HG03025 (cell line): ENCODE measurements around the gene C16orf90.
A peak's percentile ranks its signal among the peaks of the same experiment; 100 is the strongest.
"Not testable (repeated sequence)": the region's sequence is repeated elsewhere in the genome, so short reads cannot be mapped to it uniquely, and the experiment has no call there.

Source experiments
- ATAC-seq: cut with Tn5 transposase; IDR thresholded peaks from one replicate; pipeline ENCODE4 v1.9.1; 2021; ENCODE audit warnings: mild to moderate bottlenecking, moderate library complexity; ENCODE audit not compliant: unreplicated experiment, low FRiP score

C16orf90 gene

DNA sequence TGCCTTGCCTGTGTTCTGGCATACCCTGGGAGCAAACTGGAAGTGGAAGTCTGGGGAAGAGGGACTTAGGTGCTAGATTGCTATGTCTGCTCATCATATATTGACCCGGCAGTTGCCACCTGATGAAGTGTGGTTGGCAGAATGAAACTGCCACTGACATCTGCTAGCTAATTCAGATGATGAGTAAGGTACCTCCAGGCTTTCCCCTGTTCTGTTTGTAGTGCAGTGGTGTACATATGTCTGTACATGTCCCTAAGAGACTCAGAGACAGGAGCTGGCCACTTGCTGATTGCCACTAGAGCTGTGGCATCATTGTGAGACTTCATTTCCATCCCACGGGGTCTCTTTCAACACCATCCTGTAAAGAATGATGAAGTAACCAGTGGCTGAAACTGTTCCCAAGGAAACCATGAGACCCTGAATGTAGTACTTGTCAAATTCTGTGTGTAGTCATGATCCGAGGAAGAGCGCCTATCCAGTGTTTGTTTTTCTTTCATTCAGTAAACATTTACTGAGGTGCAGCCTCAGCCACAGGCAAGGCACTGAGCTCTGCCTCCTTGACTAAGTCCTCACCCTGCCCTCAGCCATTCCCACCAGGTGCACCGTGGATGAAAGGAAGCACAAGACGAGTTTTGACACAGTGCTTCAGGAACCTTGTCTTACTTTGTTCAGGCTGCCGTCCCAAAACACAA is 18.7 kb upstream of the C16orf90 start:
- no peak for ATAC-seq

GRCh38 chr16:3511286-3512180 is 16.2 kb upstream of the C16orf90 start:
- ATAC-seq = no peak

DNA sequence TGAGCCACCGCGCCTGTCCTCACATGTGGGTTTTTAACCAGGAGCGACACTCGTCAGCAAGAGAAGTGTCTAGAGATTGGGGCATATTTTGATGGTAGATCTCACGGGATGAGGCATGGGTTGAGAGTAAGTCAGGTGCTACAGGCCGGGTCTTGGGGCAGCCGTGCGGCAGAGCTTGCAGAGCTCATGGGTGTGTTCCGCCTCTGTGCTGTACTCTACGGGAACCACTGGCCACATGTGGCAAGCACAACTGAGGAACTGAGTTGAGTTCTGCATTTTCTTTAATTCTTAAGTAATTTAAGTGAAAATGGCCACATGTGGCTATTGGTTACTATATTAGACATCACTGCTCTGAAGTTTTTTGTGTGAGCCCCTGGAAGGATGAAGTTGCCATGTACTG is 15.1 kb upstream of the C16orf90 start:
- no peak for ATAC-seq

DNA sequence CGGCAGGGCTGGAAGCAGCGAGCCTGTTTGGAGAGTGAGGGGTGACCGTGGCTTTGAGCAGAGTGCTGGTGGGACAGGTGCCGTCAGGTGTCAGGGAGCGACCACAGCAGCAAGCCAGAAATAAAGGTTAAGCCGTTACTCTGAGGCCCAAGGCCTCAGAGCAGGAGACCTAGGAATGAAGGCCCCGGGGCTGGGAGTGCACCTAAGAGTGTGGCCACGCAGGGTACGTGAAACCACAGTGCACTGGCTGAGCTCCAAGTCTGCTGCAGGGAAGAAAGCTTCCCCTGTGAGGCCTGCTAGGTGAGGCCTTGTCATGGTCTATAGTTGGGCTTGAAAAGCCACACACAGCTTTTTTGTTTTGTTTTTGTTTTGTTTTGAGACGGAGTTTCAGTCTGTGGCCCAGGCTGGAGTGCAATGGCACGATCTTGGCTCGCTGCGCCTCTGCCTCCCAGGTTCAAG is 14.2 kb upstream of the C16orf90 start:
- ATAC-seq = peak; percentile 85

- no peak for ATAC-seq
Measured at GRCh38 chr16:3508736-3509135, 13.4 kb upstream of the C16orf90 start.

DNA sequence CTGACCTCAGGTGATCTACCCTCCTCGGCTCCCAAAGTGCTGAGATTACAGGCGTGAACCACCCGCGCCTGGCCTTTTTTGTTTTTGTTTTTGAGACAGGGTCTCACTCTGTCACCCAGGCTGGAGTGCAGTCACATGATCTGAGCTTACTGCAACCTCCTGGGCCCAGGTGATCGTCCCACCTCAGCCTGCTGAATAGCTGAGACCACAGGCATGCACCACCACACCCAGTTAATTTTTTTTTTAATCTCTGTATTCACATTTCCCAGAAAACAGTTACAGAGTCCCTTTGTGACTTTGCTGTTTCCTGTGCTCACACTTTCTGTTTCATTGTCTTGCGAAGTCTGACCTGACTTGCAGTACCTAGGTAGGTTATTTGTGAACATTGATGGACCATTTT is 8.2 kb upstream of the C16orf90 start:
- ATAC-seq = no peak

- no peak for ATAC-seq
Measured at GRCh38 chr16:3501783-3502400, 6.6 kb upstream of the C16orf90 start.

- ATAC-seq = not testable (repeated sequence)
Measured at GRCh38 chr16:3501412-3501761, 6.1 kb upstream of the C16orf90 start.

DNA sequence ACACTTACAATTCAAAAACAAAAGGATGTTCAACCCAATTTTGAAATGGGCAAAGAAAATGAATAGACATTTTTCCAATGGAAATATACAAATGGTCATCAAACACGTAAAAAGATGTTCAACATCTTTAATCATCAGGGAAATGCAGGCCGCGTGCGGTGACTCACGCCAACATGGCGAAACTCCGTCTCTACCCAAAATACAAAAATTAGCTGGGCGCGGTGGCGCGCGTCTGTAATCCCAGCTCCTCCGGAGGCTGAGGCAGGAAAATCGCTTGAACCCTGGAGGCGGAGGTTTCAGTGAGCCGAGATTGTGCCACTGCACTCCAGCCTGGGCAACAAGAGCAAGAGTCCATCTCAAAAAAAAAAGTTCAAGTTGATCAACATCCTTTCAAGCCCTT is 3.7 kb upstream of the C16orf90 start:
- ATAC-seq = no peak

GRCh38 chr16:3497771-3498170 is 2.5 kb upstream of the C16orf90 start:
- no peak for ATAC-seq

DNA sequence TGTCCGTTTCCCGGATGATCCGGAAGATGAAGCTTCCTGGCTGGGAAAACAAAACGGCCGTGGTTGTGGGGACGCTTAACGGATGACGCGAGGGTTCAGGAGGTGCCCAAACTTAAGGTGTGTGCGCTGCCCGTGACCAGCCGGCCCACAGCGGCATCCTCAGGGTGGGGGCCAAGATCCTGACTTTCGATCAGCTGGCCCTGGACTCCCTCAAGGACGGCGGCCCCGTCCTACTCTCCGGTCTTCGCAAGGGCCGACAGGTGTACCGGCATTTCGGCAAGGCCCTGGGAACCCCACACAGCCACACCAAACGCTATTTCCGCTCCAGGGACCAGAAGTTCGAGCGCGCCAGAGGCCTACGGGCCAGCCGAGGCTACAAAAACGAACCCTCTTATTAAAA is 1.1 kb upstream of the C16orf90 start:
- no peak for ATAC-seq

DNA sequence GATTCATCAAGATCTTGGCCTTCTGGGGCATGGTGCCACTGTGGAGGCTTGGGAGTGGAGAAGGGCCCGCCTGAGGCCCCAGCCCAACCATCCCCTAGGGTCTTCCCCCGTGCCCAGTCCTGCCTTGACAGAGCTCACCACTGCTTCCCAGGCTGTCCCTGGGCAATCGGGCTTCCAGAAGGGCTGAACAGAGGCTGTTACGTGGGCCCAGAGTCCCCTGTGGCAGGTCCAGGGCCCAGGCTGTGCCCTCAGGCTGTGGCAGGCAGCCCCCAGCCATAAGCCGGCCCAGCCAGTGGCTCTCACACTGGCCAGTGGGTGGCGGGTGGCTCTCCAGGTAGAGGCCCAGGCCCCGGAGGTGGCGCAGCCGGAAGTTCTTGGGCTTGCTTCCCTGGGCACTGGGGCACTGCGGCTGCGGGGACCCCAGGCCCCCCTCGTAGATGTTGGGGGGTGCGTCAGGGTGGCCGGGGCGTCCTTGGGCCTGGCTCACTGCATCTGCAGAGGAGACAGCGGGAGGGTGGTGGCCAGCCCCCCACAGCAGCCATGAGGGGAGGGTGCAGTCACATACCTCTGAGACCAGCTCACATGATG is 809 bp downstream of the C16orf90 start:
- ATAC-seq = no peak

DNA sequence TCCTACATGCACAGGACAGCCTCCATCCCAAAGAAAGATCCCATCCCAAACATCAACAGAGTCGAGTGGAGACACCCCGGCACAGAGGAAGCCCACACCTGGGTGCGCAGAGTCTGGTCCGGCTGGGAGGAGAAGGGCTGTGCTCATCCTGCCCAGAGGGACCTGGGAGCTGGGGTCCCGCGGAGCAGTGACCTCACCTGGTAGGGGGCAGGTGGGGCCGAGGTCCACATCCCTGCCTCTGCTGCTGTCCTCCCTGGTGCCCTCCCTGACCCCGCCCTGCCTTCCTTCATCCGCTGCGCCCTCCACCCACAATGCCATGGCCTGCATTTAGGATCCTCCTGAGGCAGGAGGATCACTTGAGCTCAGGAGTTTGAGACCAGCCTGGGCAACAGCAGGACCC is 2.9 kb downstream of the C16orf90 start:
- ATAC-seq = no peak

DNA sequence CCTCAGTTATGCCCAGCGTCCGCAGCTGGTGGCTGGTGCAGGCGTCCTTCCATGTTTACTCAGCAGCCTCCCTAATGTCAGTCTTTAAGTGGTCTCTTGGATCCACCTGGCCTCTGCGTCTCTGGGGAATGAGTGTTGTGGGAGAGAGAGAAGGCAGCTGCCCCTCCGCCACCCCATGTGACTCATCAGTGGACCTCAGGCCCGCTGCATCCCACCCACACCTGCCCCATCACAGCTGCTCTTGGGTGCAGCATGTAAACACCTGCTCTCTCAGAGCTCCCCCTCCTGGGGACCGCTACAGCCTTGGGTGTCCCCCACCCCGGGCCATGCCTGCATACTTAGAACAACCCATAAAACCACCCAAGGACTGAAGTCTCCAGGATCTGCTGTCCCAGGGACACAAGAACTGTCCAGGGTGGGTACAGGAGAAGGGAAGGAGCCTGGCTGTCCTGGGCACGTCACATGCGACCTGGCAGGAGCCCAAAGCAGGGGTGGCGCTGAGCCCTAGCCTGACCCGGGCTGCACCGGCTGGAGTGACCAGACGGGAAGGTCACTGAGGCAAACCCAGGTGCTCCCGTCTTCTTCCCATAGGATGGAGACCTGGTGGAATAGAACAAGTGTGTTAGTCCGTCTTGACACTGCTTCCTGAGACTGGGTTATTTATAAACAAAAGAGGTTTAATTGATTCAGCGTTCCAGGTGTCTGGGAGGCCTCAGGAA is 4.2 kb downstream of the C16orf90 start:
- no peak for ATAC-seq

GRCh38 chr16:3488801-3489200 is 6.5 kb downstream of the C16orf90 start:
- no peak for ATAC-seq

GRCh38 chr16:3487521-3488410 is 7.5 kb downstream of the C16orf90 start:
- no peak for ATAC-seq

- no peak for ATAC-seq
Measured at GRCh38 chr16:3486506-3487215, 8.6 kb downstream of the C16orf90 start.

DNA sequence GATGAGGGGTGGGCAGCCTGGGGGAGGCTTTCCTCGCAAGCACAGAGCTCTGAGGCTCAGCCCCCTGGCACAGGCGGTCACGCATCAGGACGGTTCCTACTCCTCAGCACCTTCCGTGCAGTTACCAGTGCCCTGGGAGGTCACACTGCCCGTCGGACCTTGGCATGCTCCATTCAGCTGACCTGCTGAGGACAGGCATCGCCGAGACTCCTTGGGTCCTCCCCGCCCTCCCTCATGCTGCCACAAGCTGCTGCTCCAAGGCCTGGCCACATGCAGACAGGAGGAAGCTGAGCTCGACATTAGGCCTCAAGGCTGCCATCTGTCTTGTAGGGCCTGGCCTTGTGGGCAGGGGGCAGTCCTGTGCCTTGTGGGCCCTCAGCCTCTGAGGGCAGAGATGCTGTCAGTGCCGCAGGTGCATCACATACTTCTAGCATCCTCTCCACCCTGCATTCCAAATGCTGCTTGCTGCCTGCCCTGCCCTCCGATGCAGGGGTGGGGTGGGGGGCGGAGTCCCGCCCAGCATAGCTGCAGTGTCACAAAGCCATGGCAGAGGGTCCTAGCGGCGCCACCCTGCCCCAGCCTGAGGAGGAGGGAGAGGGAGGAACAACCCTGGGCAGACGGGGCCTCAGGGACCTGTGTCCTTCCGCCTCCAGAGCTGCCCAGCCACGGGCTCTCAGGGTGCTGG is 9.3 kb downstream of the C16orf90 start:
- ATAC-seq = no peak
